Testis (tissue), 2 donors: ENCODE measurements around the gene TMIGD3.

ENCODE experiments used
- CTCF ChIP-seq, 3 experiments: fragments of 450-650 bp in 2 of 3; fragments of 200-600 bp in 1 of 3; sonication (generic) in 1 of 3; IDR thresholded peaks; one replicate each; pipeline ENCODE4 v1.5.1; 2016 to 2019; ENCODE audit warnings: antibody characterized with exemption in 3 of 3, mild to moderate bottlenecking in 2 of 3, moderate library complexity in 1 of 3
- POLR2A ChIP-seq: fragments of 450-650 bp; IDR thresholded peaks from one replicate; pipeline ENCODE4 v1.6.1; 2017; ENCODE audit warnings: antibody characterized with exemption, mild to moderate bottlenecking, moderate library complexity

- TF ChIP-seq CTCF (IDR thresholded peaks at IDR 0.05) (no peak), POLR2A (no peak)
Measured at GRCh38 chr1:111446546-111446945, 56.9 kb downstream of the TMIGD3 start.
